HCT116 (cell line): ENCODE results near the gene ATRIP. TPM values are rescaled to one million over a fixed set of nuclear protein-coding genes. Genes with fewer than 3 reads are reported as not detected.

Experiments
- ATAC-seq: fragments of 200-7000 bp; cut with Tn5 transposase; 2 replicates; pipeline ENCODE4 v1.9.1; 2020; ENCODE audit warnings: mild to moderate bottlenecking, moderate library complexity
- BruUV-seq: library from RNA; stranded (reverse); fragments of 400-500 nt; replicated peaks from 2 replicates; lab custom pipeline; 2021; lab: Mats Ljungman, UMichigan
- CTCF ChIA-PET: fragments of 300-600 bp; sonication (Branson Sonifier 250); formaldehyde crosslinking; loops from one replicate; lab custom pipeline; 2021; ENCODE audit warnings: antibody characterized with exemption; lab: Charles Lee
- POLR2A ChIA-PET: fragments of 300-600, 350-600 bp; sonication (Branson Sonifier 250); formaldehyde crosslinking; loops from one replicate; lab custom pipeline; 2021; ENCODE audit warnings: antibody characterized with exemption; lab: Charles Lee
- RAD21 ChIA-PET, 2 experiments: fragments of 300-600 bp; sonication (Branson Sonifier 250); formaldehyde crosslinking; loops; one replicate each; lab custom pipeline; 2023; ENCODE audit warnings: low total read pairs in 2 of 2; ENCODE audit not compliant: uncharacterized antibody in 2 of 2, unreplicated experiment in 2 of 2, low non-redundant PET in 1 of 2; lab: Charles Lee
- DNase-seq: peaks from one replicate; pipeline ENCODE4 v3.0.0-alpha.2; 2010; ENCODE audit warnings: low read depth, low spot score
- H2AFZ ChIP-seq: fragments of 200-600 bp; shearing (Covaris generic), sonication (generic); 2 replicates; pipeline ENCODE4 v1.6.1; 2017; ENCODE audit warnings: low read depth, mixed run types, mixed read lengths, antibody characterized with exemption, low read length; ENCODE audit not compliant: poor library complexity, severe bottlenecking
- H3K27ac ChIP-seq: 2 replicates; pipeline ENCODE4 v1.5.1; 2012; ENCODE audit warnings: low read depth, low read length
- H3K27me3 ChIP-seq: fragments of 200-600 bp; sonication (generic); 2 replicates; pipeline ENCODE4 v1.6.1; 2016; ENCODE audit warnings: mixed run types, low read length, mixed read lengths; ENCODE audit not compliant: insufficient read depth
- H3K36me3 ChIP-seq, 2 experiments: fragments of 200-500 bp in 1 of 2; fragments of 200-600 bp in 1 of 2; sonication (Bioruptor generic) in 1 of 2; sonication (generic) in 1 of 2; 2 replicates each; pipeline versions ENCODE4 v1.5.1 to v1.6.1; 2014 to 2016; ENCODE audit warnings: low read length in 2 of 2, inconsistent platforms in 1 of 2, mixed read lengths in 1 of 2, mixed run types in 1 of 2; ENCODE audit not compliant: insufficient read depth in 2 of 2, control insufficient read depth in 1 of 2
- H3K4me1 ChIP-seq, 2 experiments: fragments of 200-600 bp in 1 of 2; sonication (generic) in 1 of 2; 2 replicates each; pipeline versions ENCODE4 v1.5.1 to v1.6.1; 2012 to 2017; ENCODE audit warnings: low read length in 2 of 2, inconsistent platforms in 1 of 2, mild to moderate bottlenecking in 1 of 2, mixed read lengths in 1 of 2, mixed run types in 1 of 2, moderate library complexity in 1 of 2; ENCODE audit not compliant: insufficient read depth in 2 of 2, control insufficient read depth in 1 of 2
- H3K4me2 ChIP-seq: fragments of 200-600 bp; sonication (generic); 2 replicates; pipeline ENCODE4 v1.6.1; 2017; ENCODE audit warnings: mixed run types, low read length, mixed read lengths
- H3K4me3 ChIP-seq, 2 experiments: fragments of 200-600 bp in 1 of 2; sonication (generic) in 1 of 2; replicated peaks in 1 of 2; 2 replicates each; pipeline ENCODE4 v1.5.1; 2011 to 2016; ENCODE audit warnings: low read length in 2 of 2, control low read depth in 1 of 2, low read depth in 1 of 2, mild to moderate bottlenecking in 1 of 2, mixed read lengths in 1 of 2, mixed run types in 1 of 2
- H3K79me2 ChIP-seq: fragments of 200-600 bp; sonication (generic); 2 replicates; pipeline ENCODE4 v1.6.1; 2017; ENCODE audit warnings: mild to moderate bottlenecking, mixed run types, low read length, moderate library complexity, mixed read lengths; ENCODE audit not compliant: insufficient read depth
- H3K9ac ChIP-seq: fragments of 200-600 bp; sonication (generic); 2 replicates; pipeline ENCODE4 v1.6.1; 2016; ENCODE audit warnings: low read length, mixed read lengths
- H3K9me2 ChIP-seq: fragments of 200-600 bp; sonication (generic), shearing (Covaris generic); 2 replicates; pipeline ENCODE4 v1.6.1; 2017; ENCODE audit warnings: mixed run types, mild to moderate bottlenecking, moderate library complexity; ENCODE audit not compliant: insufficient read depth
- H3K9me3 ChIP-seq, 2 experiments: fragments of 200-500 bp in 1 of 2; fragments of 200-600 bp in 1 of 2; sonication (Bioruptor generic) in 1 of 2; sonication (generic) in 1 of 2; 2 replicates each; pipeline ENCODE4 v1.6.1; 2014 to 2017; ENCODE audit warnings: low read length in 2 of 2, mixed read lengths in 2 of 2, inconsistent platforms in 1 of 2, low read depth in 1 of 2, mild to moderate bottlenecking in 1 of 2, mixed run types in 1 of 2, moderate library complexity in 1 of 2; ENCODE audit not compliant: control insufficient read depth in 1 of 2, insufficient read depth in 1 of 2
- H4K20me1 ChIP-seq: fragments of 200-600 bp; sonication (generic), shearing (Covaris generic); 2 replicates; pipeline ENCODE4 v1.6.1; 2017; ENCODE audit warnings: mixed run types, mild to moderate bottlenecking, moderate library complexity; ENCODE audit not compliant: insufficient read depth
- CBX3 ChIP-seq: IDR thresholded peaks from 2 replicates; pipeline ENCODE4 v1.6.1; 2012; ENCODE audit warnings: low read depth
- CTCF ChIP-seq, 3 experiments: fragments of 200-600 bp in 1 of 3; sonication (generic) in 1 of 3; IDR thresholded peaks in 2 of 3; conservative IDR thresholded peaks in 1 of 3; 2 replicates each; pipeline ENCODE4 v1.5.1; 2012 to 2017; ENCODE audit warnings: low read depth in 2 of 3, low read length in 2 of 3, antibody characterized with exemption in 1 of 3, borderline replicate concordance in 1 of 3, control low read depth in 1 of 3, mild to moderate bottlenecking in 1 of 3, mixed read lengths in 1 of 3, mixed run types in 1 of 3, moderate library complexity in 1 of 3; ENCODE audit not compliant: insufficient read depth in 1 of 3
- EGR1 ChIP-seq: IDR thresholded peaks from 2 replicates; pipeline ENCODE4 v1.6.1; 2012; ENCODE audit warnings: low read depth
- ELF1 ChIP-seq: IDR thresholded peaks from 2 replicates; pipeline ENCODE4 v1.6.1; 2012; ENCODE audit warnings: low read depth, borderline replicate concordance
- EZH2 ChIP-seq: fragments of 200-600 bp; sonication (generic); IDR thresholded peaks from 2 replicates; pipeline ENCODE4 v1.6.1; 2017; ENCODE audit warnings: antibody characterized with exemption, mixed run types
- FOSL1 ChIP-seq: IDR thresholded peaks from 2 replicates; pipeline ENCODE4 v1.6.1; 2012; ENCODE audit warnings: low read depth
- JUND ChIP-seq: IDR thresholded peaks from 2 replicates; pipeline ENCODE4 v1.6.1; 2012
- POLR2A ChIP-seq: IDR thresholded peaks from 2 replicates; pipeline ENCODE4 v1.7.0; 2011; ENCODE audit warnings: borderline replicate concordance; ENCODE audit not compliant: insufficient read depth, insufficient read length; ENCODE audit errors: extremely low read depth
- RAD21 ChIP-seq: IDR thresholded peaks from 2 replicates; pipeline ENCODE4 v1.6.1; 2012; ENCODE audit warnings: low read depth, mild to moderate bottlenecking
- SIN3A ChIP-seq: IDR thresholded peaks from 2 replicates; pipeline ENCODE4 v1.6.1; 2012; ENCODE audit warnings: low read depth
- TCF7L2 ChIP-seq: IDR thresholded peaks from 2 replicates; pipeline ENCODE4 v1.7.0; 2011; ENCODE audit warnings: borderline replicate concordance, inconsistent platforms; ENCODE audit not compliant: insufficient read depth, insufficient read length; ENCODE audit errors: extremely low read depth
- ZBTB33 ChIP-seq: IDR thresholded peaks from 2 replicates; pipeline ENCODE4 v1.6.1; 2011; ENCODE audit warnings: mild to moderate bottlenecking, low read length, moderate library complexity; ENCODE audit not compliant: insufficient replicate concordance; ENCODE audit errors: extremely low read depth
- ZFX ChIP-seq: fragments of 450-650 bp; IDR thresholded peaks from 2 replicates; pipeline ENCODE4 v1.6.1; 2017
- intact Hi-C: fragments of 100-400 bp; cut with micrococcal nuclease; formaldehyde crosslinking; loops from 2 replicates; pipeline ENCODE4 v1.10.0; 2022
- total RNA-seq: library from RNA; stranded (reverse); gene quantifications from one replicate; pipeline ENCODE4 v1.2.1, GENCODE V29; 2021; ENCODE audit not compliant: unreplicated experiment

The ATRIP gene
- total RNA-seq, 1 experiment from 2014 or later: 15.6 TPM

- Histone ChIP-seq H3K4me2 (peak overlapping the region; percentile 84), H3K9me2 (no peaks in the 10 kb centered on the region), H3K4me3 (peak overlapping the region; percentile 96 to 97), H3K27me3 (no peaks in the 10 kb centered on the region), H3K27ac (peak overlapping the region; percentile 82), H3K9me3 (no peaks in the 10 kb centered on the region), H3K36me3 (peaks cover 16 to 34% of the 10 kb centered on the region in 2 experiments), H3K79me2 (peaks cover 54% of the 10 kb centered on the region), H3K4me1 (peaks cover 17 to 31% of the 10 kb centered on the region in 2 experiments), H2AFZ (no peak overlapping the region), H4K20me1 (no peaks in the 10 kb centered on the region), H3K9ac (peak overlapping the region; percentile 87)
- TSS peak; percentile 85 for BruUV-seq
- RAD21 ChIA-PET: interaction anchor here in 1 of 2 experiments (1.9 kb wide), 1 partner anchor 111 kb away, joined by 4 read pairs; the partner anchor contains the start of gene PFKFB4
- ATAC-seq (peak; percentile 5), DNase-seq (no peak)
- POLR2A ChIA-PET: interaction anchor here (1.1 to 1.7 kb wide), 8 partner anchors 10 to 190 kb away, joined by 3 to 13 read pairs (median 4); partner anchors contain the start of genes PFKFB4 and SLC26A6
- CTCF ChIA-PET: interaction anchor here (0.8 to 4.6 kb wide), 6 partner anchors 10 to 252 kb away, joined by 3 to 50 read pairs (median 4); no protein-coding TSS in a partner anchor
- intact Hi-C loops: no loop called here
- no peak for TF ChIP-seq SIN3A
- no peak for TF ChIP-seq FOSL1
- TF ChIP-seq EGR1: no peak
- no peak for TF ChIP-seq JUND
- TF ChIP-seq TCF7L2: no peak
- no peak for TF ChIP-seq ZFX
- no peak for TF ChIP-seq CBX3
- no peak for TF ChIP-seq POLR2A
- TF ChIP-seq RAD21: no peak
- TF ChIP-seq ZBTB33: no peak
- no peak for TF ChIP-seq ELF1
- no peak for TF ChIP-seq EZH2
- TF ChIP-seq CTCF (IDR thresholded peaks at IDR 0.05 in 2 of 3, conservative IDR thresholded peaks at IDR 0.05 in 1 of 3; ENCODE audit: borderline replicate concordance in 1 of 3, insufficient read depth in 1 of 3, low read depth in 2 of 3, low read length in 2 of 3): no peak
Observed at GRCh38 chr3:48446043-48446424, 503 bp upstream of the ATRIP start.
